Keratinocyte (primary cell): ENCODE data around the gene BOLL. TPM values are rescaled to one million over a fixed set of nuclear protein-coding genes. Genes with fewer than 3 reads are reported as not detected.
"Not testable (repeated sequence)": the region's sequence is repeated elsewhere in the genome, so short reads cannot be mapped to it uniquely, and the experiment has no call there.

Experiments used
- DNase-seq: peaks from one replicate; pipeline ENCODE4 v3.0.0-alpha.2; 2011; ENCODE audit warnings: low read depth, missing footprints, low spot score
- FAIRE-seq: peaks from 2 replicates; lab custom pipeline; 2011; peaks lifted over from hg19 to GRCh38; lab: Jason Lieb, UNC
- H2AFZ ChIP-seq: 2 replicates; pipeline ENCODE4 v1.6.0; 2012; ENCODE audit warnings: low read length, control low read depth, inconsistent platforms; ENCODE audit not compliant: control insufficient read depth
- H3K27ac ChIP-seq: 2 replicates; pipeline ENCODE4 v1.5.1; 2011; ENCODE audit warnings: low read length; ENCODE audit not compliant: control insufficient read depth, insufficient read depth
- H3K27me3 ChIP-seq: 3 replicates; pipeline ENCODE4 v1.6.0; 2011; ENCODE audit warnings: low read length; ENCODE audit not compliant: control insufficient read depth, insufficient read depth; ENCODE audit errors: extremely low read depth
- H3K36me3 ChIP-seq, 2 experiments: 2 replicates in 1 of 2; 3 replicates in 1 of 2; pipeline ENCODE4 v1.5.1; 2011; ENCODE audit warnings: low read length in 2 of 2, mild to moderate bottlenecking in 1 of 2; ENCODE audit not compliant: control insufficient read depth in 2 of 2, insufficient read depth in 2 of 2; ENCODE audit errors: extremely low read depth in 1 of 2
- H3K4me1 ChIP-seq: 3 replicates; pipeline ENCODE4 v1.5.1; 2011; ENCODE audit warnings: low read length; ENCODE audit not compliant: control insufficient read depth, insufficient read depth; ENCODE audit errors: extremely low read depth
- H3K4me2 ChIP-seq: 3 replicates; pipeline ENCODE4 v1.6.0; 2011; ENCODE audit warnings: low read depth, low read length; ENCODE audit not compliant: control insufficient read depth, insufficient read depth; ENCODE audit errors: extremely low read depth
- H3K4me3 ChIP-seq, 3 experiments: fragments of 200-600 bp in 1 of 3; sonication (generic) in 1 of 3; 2 replicates in 2 of 3; 3 replicates in 1 of 3; pipeline ENCODE4 v1.5.1; 2011 to 2016; ENCODE audit warnings: low read length in 3 of 3, mild to moderate bottlenecking in 3 of 3, control low read depth in 2 of 3, inconsistent platforms in 1 of 3, low read depth in 1 of 3, mixed read lengths in 1 of 3, mixed run types in 1 of 3, moderate library complexity in 1 of 3; ENCODE audit not compliant: control insufficient read depth in 2 of 3, insufficient read depth in 2 of 3; ENCODE audit errors: extremely low read depth in 1 of 3
- H3K79me2 ChIP-seq: 2 replicates; pipeline ENCODE4 v1.6.0; 2012; ENCODE audit warnings: low read length; ENCODE audit not compliant: control insufficient read depth, insufficient read depth
- H3K9ac ChIP-seq: 3 replicates; pipeline ENCODE4 v1.6.0; 2011; ENCODE audit warnings: low read length; ENCODE audit not compliant: control insufficient read depth, insufficient read depth; ENCODE audit errors: extremely low read depth
- H3K9me1 ChIP-seq: 3 replicates; pipeline ENCODE4 v1.6.0; 2011; ENCODE audit warnings: low read length; ENCODE audit not compliant: control insufficient read depth, insufficient read depth; ENCODE audit errors: extremely low read depth
- H3K9me3 ChIP-seq: 2 replicates; pipeline ENCODE4 v1.5.1; 2012; ENCODE audit warnings: low read depth, low read length; ENCODE audit not compliant: control insufficient read depth
- H4K20me1 ChIP-seq: 3 replicates; pipeline ENCODE4 v1.6.0; 2011; ENCODE audit warnings: low read length; ENCODE audit not compliant: control insufficient read depth, insufficient read depth; ENCODE audit errors: extremely low read depth
- EZH2 ChIP-seq: IDR thresholded peaks from one replicate; pipeline ENCODE4 v1.6.1; 2012; ENCODE audit warnings: inconsistent platforms, mild to moderate bottlenecking, low read length, moderate library complexity
- dilution Hi-C: fragments of 300-500 bp; cut with MboI; formaldehyde crosslinking; loops from one replicate; pipeline ENCODE4 v1.7.0; 2020; ENCODE audit warnings: low sequenced_read_pairs; ENCODE audit not compliant: extremely low pct_ligation_motif_present
- polyA plus RNA-seq, 5 experiments: library from polyadenylated mRNA; depleted of rRNA in 3 of 5; stranded (reverse) in 3 of 5; stranded (forward) in 1 of 5; unstranded in 1 of 5; fragments of >200 nt; gene quantifications; 1 replicate in 1 of 5; 2 replicates in 3 of 5; 3 replicates in 1 of 5; pipeline versions ENCODE4 v1.2.1 to v1.2.3, GENCODE V29; 2011 to 2012; ENCODE audit warnings: missing spikeins in 2 of 5, low read depth in 1 of 5, low replicate concordance in 1 of 5
- TF ChIP-seq, protein P1 (sequence below), 3 experiments: IDR thresholded peaks in 1 of 3; conservative IDR thresholded peaks in 1 of 3; optimal IDR thresholded peaks in 1 of 3; 2 replicates in 2 of 3; 3 replicates in 1 of 3; pipeline versions ENCODE3 to v1.5.1; 2011; ENCODE audit warnings: low read length in 3 of 3, mild to moderate bottlenecking in 3 of 3, moderate library complexity in 2 of 3, control low read depth in 1 of 3, inconsistent platforms in 1 of 3; ENCODE audit not compliant: insufficient read depth in 2 of 3; ENCODE audit errors: extremely low read depth in 1 of 3

Gene BOLL
- polyA plus RNA-seq, 1 donor (not counting 4 experiments of a cell fraction or from before 2014, with no cell fraction given): not detected

DNA sequence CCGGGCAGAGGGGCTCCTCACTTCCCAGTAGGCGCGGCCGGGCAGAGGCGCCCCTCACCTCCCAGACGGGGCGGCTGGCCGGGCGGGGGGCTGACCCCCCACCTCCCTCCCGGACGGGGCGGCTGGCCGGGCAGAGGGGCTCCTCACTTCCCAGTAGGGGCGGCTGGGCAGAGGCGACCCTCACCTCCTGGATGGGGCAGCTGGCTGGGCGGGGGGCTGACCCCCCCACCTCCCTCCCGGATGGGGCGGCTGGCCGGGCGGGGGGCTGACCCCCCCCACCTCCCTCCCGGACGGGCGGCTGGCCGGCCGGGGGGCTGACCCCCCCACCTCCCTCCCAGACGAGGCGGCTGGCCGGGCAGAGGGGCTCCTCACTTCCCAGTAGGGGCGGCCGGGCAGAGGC lies 89.1 kb downstream of the BOLL start:
- H3K9me3 ChIP-seq, H4K20me1 ChIP-seq, dilution Hi-C loops, DNase-seq, H3K36me3 ChIP-seq, FAIRE-seq, H3K27ac ChIP-seq, H3K27me3 ChIP-seq, H3K4me2 ChIP-seq, H3K79me2 ChIP-seq, H3K9ac ChIP-seq, H2AFZ ChIP-seq, H3K4me3 ChIP-seq, H3K9me1 ChIP-seq, H3K4me1 ChIP-seq: not testable (repeated sequence)

DNA sequence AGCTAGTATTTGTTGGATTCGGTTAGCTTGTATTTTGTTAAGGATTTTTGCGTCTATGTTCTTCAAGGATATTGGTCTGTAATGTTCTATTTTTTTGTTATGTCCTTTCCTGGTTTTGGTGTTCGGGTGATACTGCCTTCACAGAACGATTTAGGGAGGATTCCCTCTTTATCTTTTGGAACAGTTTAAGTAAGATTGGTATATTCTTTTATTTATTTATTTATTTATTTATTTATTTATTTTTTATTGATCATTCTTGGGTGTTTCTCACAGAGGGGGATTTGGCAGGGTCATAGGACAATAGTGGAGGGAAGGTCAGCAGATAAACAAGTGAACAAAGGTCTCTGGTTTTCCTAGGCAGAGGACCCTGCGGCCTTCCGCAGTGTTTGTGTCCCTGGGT lies 89.9 kb downstream of the BOLL start:
- H3K9me3 ChIP-seq, dilution Hi-C loops, H4K20me1 ChIP-seq, H3K27me3 ChIP-seq, DNase-seq, H3K36me3 ChIP-seq, H3K4me1 ChIP-seq, H3K27ac ChIP-seq, FAIRE-seq, H3K79me2 ChIP-seq, H3K9me1 ChIP-seq, H3K4me3 ChIP-seq, H2AFZ ChIP-seq, H3K9ac ChIP-seq, H3K4me2 ChIP-seq: not testable (repeated sequence)

- Histone ChIP-seq H3K4me1 (no peaks in the 10 kb centered on the region), H4K20me1 (no peaks in the 10 kb centered on the region), H3K79me2 (no peaks in the 10 kb centered on the region), H3K9ac (no peak overlapping the region), H3K4me3 (no peak overlapping the region), H3K4me2 (no peak overlapping the region), H3K36me3 (no peaks in the 10 kb centered on the region), H3K27ac (no peak overlapping the region), H2AFZ (no peak overlapping the region), H3K9me1 (no peaks in the 10 kb centered on the region), H3K27me3 (peaks cover 5% of the 10 kb centered on the region), H3K9me3 (no peaks in the 10 kb centered on the region)
- TF ChIP-seq, protein P1, sequence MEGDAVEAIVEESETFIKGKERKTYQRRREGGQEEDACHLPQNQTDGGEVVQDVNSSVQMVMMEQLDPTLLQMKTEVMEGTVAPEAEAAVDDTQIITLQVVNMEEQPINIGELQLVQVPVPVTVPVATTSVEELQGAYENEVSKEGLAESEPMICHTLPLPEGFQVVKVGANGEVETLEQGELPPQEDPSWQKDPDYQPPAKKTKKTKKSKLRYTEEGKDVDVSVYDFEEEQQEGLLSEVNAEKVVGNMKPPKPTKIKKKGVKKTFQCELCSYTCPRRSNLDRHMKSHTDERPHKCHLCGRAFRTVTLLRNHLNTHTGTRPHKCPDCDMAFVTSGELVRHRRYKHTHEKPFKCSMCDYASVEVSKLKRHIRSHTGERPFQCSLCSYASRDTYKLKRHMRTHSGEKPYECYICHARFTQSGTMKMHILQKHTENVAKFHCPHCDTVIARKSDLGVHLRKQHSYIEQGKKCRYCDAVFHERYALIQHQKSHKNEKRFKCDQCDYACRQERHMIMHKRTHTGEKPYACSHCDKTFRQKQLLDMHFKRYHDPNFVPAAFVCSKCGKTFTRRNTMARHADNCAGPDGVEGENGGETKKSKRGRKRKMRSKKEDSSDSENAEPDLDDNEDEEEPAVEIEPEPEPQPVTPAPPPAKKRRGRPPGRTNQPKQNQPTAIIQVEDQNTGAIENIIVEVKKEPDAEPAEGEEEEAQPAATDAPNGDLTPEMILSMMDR (optimal IDR thresholded peaks at IDR 0.05 in 1 of 3, IDR thresholded peaks at IDR 0.05 in 1 of 3, conservative IDR thresholded peaks at IDR 0.05 in 1 of 3; ENCODE audit: extremely low read depth in 1 of 3, insufficient read depth in 2 of 3, low read length in 3 of 3): no peak
- TF ChIP-seq EZH2: no peak
- dilution Hi-C loops: no loop called here
- no peak for DNase-seq
- no peak for FAIRE-seq
Observed at GRCh38 chr2:197677483-197677882, 107.6 kb downstream of the BOLL start.
